ENCODE results near the gene EIF4E3.

GRCh38 chr3:71728632-71729342 is 3.6 kb upstream of the EIF4E3 start:
- TF ChIP-seq, protein P1, sequence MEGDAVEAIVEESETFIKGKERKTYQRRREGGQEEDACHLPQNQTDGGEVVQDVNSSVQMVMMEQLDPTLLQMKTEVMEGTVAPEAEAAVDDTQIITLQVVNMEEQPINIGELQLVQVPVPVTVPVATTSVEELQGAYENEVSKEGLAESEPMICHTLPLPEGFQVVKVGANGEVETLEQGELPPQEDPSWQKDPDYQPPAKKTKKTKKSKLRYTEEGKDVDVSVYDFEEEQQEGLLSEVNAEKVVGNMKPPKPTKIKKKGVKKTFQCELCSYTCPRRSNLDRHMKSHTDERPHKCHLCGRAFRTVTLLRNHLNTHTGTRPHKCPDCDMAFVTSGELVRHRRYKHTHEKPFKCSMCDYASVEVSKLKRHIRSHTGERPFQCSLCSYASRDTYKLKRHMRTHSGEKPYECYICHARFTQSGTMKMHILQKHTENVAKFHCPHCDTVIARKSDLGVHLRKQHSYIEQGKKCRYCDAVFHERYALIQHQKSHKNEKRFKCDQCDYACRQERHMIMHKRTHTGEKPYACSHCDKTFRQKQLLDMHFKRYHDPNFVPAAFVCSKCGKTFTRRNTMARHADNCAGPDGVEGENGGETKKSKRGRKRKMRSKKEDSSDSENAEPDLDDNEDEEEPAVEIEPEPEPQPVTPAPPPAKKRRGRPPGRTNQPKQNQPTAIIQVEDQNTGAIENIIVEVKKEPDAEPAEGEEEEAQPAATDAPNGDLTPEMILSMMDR (IDR thresholded peaks at IDR 0.05): no peak
- TF ChIP-seq TEAD4 (IDR thresholded peaks at IDR 0.05; ENCODE audit: borderline replicate concordance, insufficient read depth): no peak
- no peak for TF ChIP-seq RCOR1 (IDR thresholded peaks at IDR 0.05; ENCODE audit: low read length)
- TF ChIP-seq RAD21 (IDR thresholded peaks at IDR 0.05; ENCODE audit: low read length): no peak

Data from SK-N-SH (cell line).